Measurements from ENCODE around the gene ZNF460. TPM values are rescaled to one million over a fixed set of nuclear protein-coding genes. Genes with fewer than 3 reads are reported as not detected.
A peak's percentile ranks its signal among the peaks of the same experiment; 100 is the strongest.

The ZNF460 gene
- total and polyA plus RNA-seq, 2 of the 13 experiments (the other 11 are each of a cell fraction or from before 2014, with no cell fraction given) = 14.5 to 44.8 TPM

GRCh38 chr19:57320180-57321084 lies 40.1 kb downstream of the ZNF460 start, which contains the start of gene ZNF543:
Gene ZNF543 (plus strand): TSS chr19:57320472. CDS start chr19:57320854, 382 bp downstream.
- in situ Hi-C loops (cut with HindIII; ENCODE audit: extremely low pct_ligation_motif_present, low pct_unique_long_range_greater_than_20kb) (no loop called here), intact Hi-C loops (cut with micrococcal nuclease; ENCODE audit: unreplicated experiment) (loop anchor here (5.0 kb wide), 1 partner anchor 42 kb away; the partner anchor contains the start of genes TRAPPC2B and ZNF547)
- POLR2A ChIA-PET = interaction anchor here (0.7 to 1.0 kb wide), 2 partner anchors 18 to 43 kb away, joined by 3 read pairs; partner anchors contain the start of genes TRAPPC2B and ZNF547
- ATAC-seq (peak; percentile 99), FAIRE-seq (peak; percentile 86), DNase-seq (ENCODE audit: low spot score) (peak; percentile 91)
- H3K27me3 ChIP-seq (ENCODE audit: control insufficient read depth in 1 of 2, insufficient read depth in 2 of 2, low read length in 2 of 2) = 0 out of 5 replicates have a peak, but pooled peaks cover 0 to 4% of the 10 kb centered on the region in 2 experiments
- peaks cover 25% of the 10 kb centered on the region for H3K4me1 ChIP-seq (ENCODE audit: insufficient read depth, low read length)
- no peak within 1 kb of the TSS for H2AFZ ChIP-seq (ENCODE audit: low read length)
- H3K27ac ChIP-seq (ENCODE audit: extremely low read length, insufficient read depth, low read length) = peak within 1 kb of the TSS; percentile 64
- peaks cover 28% of the 10 kb centered on the region for H3K79me2 ChIP-seq (ENCODE audit: insufficient read depth, low read length)
- H3K36me3 ChIP-seq (replicated peaks in 1 of 2; ENCODE audit: control insufficient read depth in 1 of 2, insufficient read depth in 2 of 2, low read length in 2 of 2) = peaks cover 10 to 21% of the 10 kb centered on the region in 2 experiments; a peak in 4 of 5 replicates
- H3K9ac ChIP-seq (ENCODE audit: insufficient read depth, low read depth, low read length) = peak within 1 kb of the TSS; percentile 93
- H3K4me2 ChIP-seq (ENCODE audit: low read depth, low read length) = peak within 1 kb of the TSS; percentile 79
- 0% methylated on average over 23 of the region's 71 CpGs for WGBS (ENCODE audit: low lambda C conversion rate)
- no peaks in the 10 kb centered on the region for H3K9me3 ChIP-seq (ENCODE audit: low read length)
- CTCF ChIA-PET (ENCODE audit: low intra/inter-chr PET ratio, low total read pairs) = no interaction called here
- TSS peak; percentile 77 for BruUV-seq (replicated peaks)
- H3K4me3 ChIP-seq (replicated peaks in 1 of 3; ENCODE audit: insufficient read depth in 1 of 3, low read depth in 2 of 3, low read length in 3 of 3) = peak within 1 kb of the TSS; percentile 84 to 91 (median 88)
- H4K20me1 ChIP-seq (ENCODE audit: insufficient read depth, low read length) = no peaks in the 10 kb centered on the region
- no peak for TF ChIP-seq MAFK (conservative IDR thresholded peaks at IDR 0.05 in 1 of 2, IDR thresholded peaks at IDR 0.05 in 1 of 2; ENCODE audit: low read length in 2 of 2)
- no peak for TF ChIP-seq ZNF790 (CRISPR knock-in tag; IDR thresholded peaks at IDR 0.05; ENCODE audit: borderline replicate concordance)
- no peak for TF ChIP-seq ZNF577 (CRISPR knock-in tag; IDR thresholded peaks at IDR 0.05; ENCODE audit: borderline replicate concordance, low read depth)
- no peak for TF ChIP-seq ZNF331 (CRISPR knock-in tag; IDR thresholded peaks at IDR 0.05)
- TF ChIP-seq SP140L (CRISPR knock-in tag; IDR thresholded peaks at IDR 0.05; ENCODE audit: borderline replicate concordance) = no peak
- TF ChIP-seq ZC3H13 (CRISPR knock-in tag; IDR thresholded peaks at IDR 0.05) = no peak
- TF ChIP-seq KDM5B (CRISPR knock-in tag; IDR thresholded peaks at IDR 0.05; ENCODE audit: borderline replicate concordance) = peak; percentile 46; the same call in 1 of the 2 replicates
- peak; percentile 90 for TF ChIP-seq HNF1B (CRISPR knock-in tag; IDR thresholded peaks at IDR 0.05)
- TF ChIP-seq ZBTB37 (CRISPR knock-in tag; IDR thresholded peaks at IDR 0.05) = no peak
- no peak for TF ChIP-seq JARID2 (CRISPR knock-in tag; IDR thresholded peaks at IDR 0.05; ENCODE audit: insufficient replicate concordance)
- TF ChIP-seq ARNT (IDR thresholded peaks at IDR 0.05) = no peak
- TF ChIP-seq ZNF124 (CRISPR knock-in tag; IDR thresholded peaks at IDR 0.05) = 0 out of 2 replicates have a peak, but pooled peaks have one; percentile 19
- TF ChIP-seq RELA (CRISPR knock-in tag; IDR thresholded peaks at IDR 0.05) = no peak
- TF ChIP-seq ZBTB7B (CRISPR knock-in tag; IDR thresholded peaks at IDR 0.05) = no peak
- TF ChIP-seq GLMP (CRISPR knock-in tag; IDR thresholded peaks at IDR 0.05; ENCODE audit: borderline replicate concordance) = no peak
- no peak for TF ChIP-seq SMYD3 (CRISPR knock-in tag; IDR thresholded peaks at IDR 0.05)
- TF ChIP-seq IKZF1 (IDR thresholded peaks at IDR 0.05) = no peak
- TF ChIP-seq HDAC2 (CRISPR knock-in tag; IDR thresholded peaks at IDR 0.05) = peak; percentile 57
- TF ChIP-seq ZNF34 (CRISPR knock-in tag; IDR thresholded peaks at IDR 0.05; ENCODE audit: borderline replicate concordance) = no peak
